GM12873 (cell line): ENCODE results near the gene DNAJB8.

Experiments used
- CTCF ChIP-seq: IDR thresholded peaks from 2 replicates; pipeline ENCODE4 v1.5.1; 2012; ENCODE audit warnings: low read depth, mild to moderate bottlenecking, moderate library complexity, low read length, control low read depth; ENCODE audit not compliant: insufficient read depth; ENCODE audit errors: missing control alignments

The DNAJB8 gene

GRCh38 chr3:128449111-128449638, 17.5 kb downstream of the DNAJB8 start:
- no peak for TF ChIP-seq CTCF

GRCh38 chr3:128448491-128448890, 18.2 kb downstream of the DNAJB8 start:
- no peak for TF ChIP-seq CTCF

GRCh38 chr3:128447561-128448013, 19.1 kb downstream of the DNAJB8 start:
- no peak for TF ChIP-seq CTCF

GRCh38 chr3:128446821-128447220, 19.9 kb downstream of the DNAJB8 start:
- TF ChIP-seq CTCF = no peak

GRCh38 chr3:128445357-128445756, 21.3 kb downstream of the DNAJB8 start:
- no peak for TF ChIP-seq CTCF

- no peak for TF ChIP-seq CTCF
These were observed 22.9 kb downstream of the DNAJB8 start for GRCh38 chr3:128443771-128444170.

- no peak for TF ChIP-seq CTCF
These were observed 23.7 kb downstream of the DNAJB8 start for GRCh38 chr3:128442949-128443348.
